Hepatocyte (in vitro differentiated cells): ENCODE measurements around the gene GATA5. TPM values are rescaled to one million over a fixed set of nuclear protein-coding genes. Genes with fewer than 3 reads are reported as not detected.

Experiments used
- DNase-seq: peaks from one replicate; pipeline ENCODE4 v3.0.0-alpha.2; 2016; ENCODE audit warnings: low spot score
- H2AFZ ChIP-seq: fragments of 200-600 bp; sonication (generic); 2 replicates; pipeline ENCODE4 v1.6.0; 2016; ENCODE audit warnings: antibody characterized with exemption, mild to moderate bottlenecking
- H3K27ac ChIP-seq: fragments of 200-600 bp; sonication (generic); 2 replicates; pipeline ENCODE4 v1.5.1; 2016; ENCODE audit warnings: mild to moderate bottlenecking
- H3K27me3 ChIP-seq: fragments of 200-600 bp; sonication (generic); 2 replicates; pipeline ENCODE4 v1.6.1; 2016
- H3K36me3 ChIP-seq: fragments of 200-600 bp; sonication (generic); replicated peaks from 2 replicates; pipeline ENCODE4 v1.5.1; 2016; ENCODE audit warnings: low read depth; ENCODE audit not compliant: insufficient read depth
- H3K4me1 ChIP-seq: fragments of 200-600 bp; sonication (generic); 2 replicates; pipeline ENCODE4 v1.5.1; 2016; ENCODE audit warnings: mild to moderate bottlenecking, moderate library complexity; ENCODE audit not compliant: insufficient read depth
- H3K4me2 ChIP-seq: fragments of 200-600 bp; sonication (generic); 2 replicates; pipeline ENCODE4 v1.6.0; 2016
- H3K4me3 ChIP-seq: fragments of 200-600 bp; sonication (generic); 2 replicates; pipeline ENCODE4 v1.5.1; 2016; ENCODE audit warnings: mild to moderate bottlenecking
- H3K79me2 ChIP-seq: fragments of 200-600 bp; sonication (generic); 2 replicates; pipeline ENCODE4 v1.6.0; 2017; ENCODE audit warnings: mild to moderate bottlenecking
- H3K9me2 ChIP-seq: fragments of 200-600 bp; sonication (generic); replicated peaks from 2 replicates; pipeline ENCODE4 v1.6.0; 2017; ENCODE audit warnings: mild to moderate bottlenecking; ENCODE audit not compliant: insufficient read depth
- H3K9me3 ChIP-seq: fragments of 200-600 bp; sonication (generic); 2 replicates; pipeline ENCODE4 v1.5.1; 2016; ENCODE audit warnings: low read depth, mild to moderate bottlenecking
- H4K20me1 ChIP-seq: fragments of 200-600 bp; sonication (generic); 2 replicates; pipeline ENCODE4 v1.6.0; 2016; ENCODE audit warnings: mild to moderate bottlenecking; ENCODE audit not compliant: insufficient read depth, poor library complexity, severe bottlenecking
- EZH2 ChIP-seq: fragments of 200-600 bp; sonication (generic); IDR thresholded peaks from 2 replicates; pipeline ENCODE4 v1.6.1; 2016; ENCODE audit warnings: antibody characterized with exemption, mild to moderate bottlenecking, borderline replicate concordance
- EZH2phosphoT487 ChIP-seq: fragments of 200-600 bp; sonication (generic); IDR thresholded peaks from one replicate; pipeline ENCODE4 v1.6.1; 2018; ENCODE audit warnings: antibody characterized with exemption, mild to moderate bottlenecking, low read depth, moderate library complexity; ENCODE audit not compliant: unreplicated experiment, severe bottlenecking
- WGBS: methylation state at CpG from one replicate; pipeline ENCODE4 v1.1.6; 2016; ENCODE audit warnings: low lambda C conversion rate; ENCODE audit errors: missing lambda C conversion rate; 5-methylcytosine and 5-hydroxymethylcytosine counted together
- polyA plus RNA-seq: library from polyadenylated mRNA; unstranded; fragments of >200 nt; fragmentation: Nextera tagmentation; extraction: Ambion mirVana; gene quantifications from 2 replicates; pipeline ENCODE4 v1.2.1, GENCODE V29; 2016
- total RNA-seq: library from RNA; depleted of rRNA; stranded (reverse); fragments of >200 nt; gene quantifications from 2 replicates; pipeline ENCODE4 v1.2.3, GENCODE V29; 2014
- TF ChIP-seq, protein P1 (sequence below): fragments of 200-600 bp; sonication (generic); IDR thresholded peaks from 2 replicates; pipeline ENCODE4 v1.5.1; 2016; ENCODE audit warnings: antibody characterized with exemption, mild to moderate bottlenecking; ENCODE audit not compliant: poor library complexity

GATA5 gene
- total and polyA plus RNA-seq, 2 experiments from 2014 or later = 28.7 to 53.6 TPM

DNA sequence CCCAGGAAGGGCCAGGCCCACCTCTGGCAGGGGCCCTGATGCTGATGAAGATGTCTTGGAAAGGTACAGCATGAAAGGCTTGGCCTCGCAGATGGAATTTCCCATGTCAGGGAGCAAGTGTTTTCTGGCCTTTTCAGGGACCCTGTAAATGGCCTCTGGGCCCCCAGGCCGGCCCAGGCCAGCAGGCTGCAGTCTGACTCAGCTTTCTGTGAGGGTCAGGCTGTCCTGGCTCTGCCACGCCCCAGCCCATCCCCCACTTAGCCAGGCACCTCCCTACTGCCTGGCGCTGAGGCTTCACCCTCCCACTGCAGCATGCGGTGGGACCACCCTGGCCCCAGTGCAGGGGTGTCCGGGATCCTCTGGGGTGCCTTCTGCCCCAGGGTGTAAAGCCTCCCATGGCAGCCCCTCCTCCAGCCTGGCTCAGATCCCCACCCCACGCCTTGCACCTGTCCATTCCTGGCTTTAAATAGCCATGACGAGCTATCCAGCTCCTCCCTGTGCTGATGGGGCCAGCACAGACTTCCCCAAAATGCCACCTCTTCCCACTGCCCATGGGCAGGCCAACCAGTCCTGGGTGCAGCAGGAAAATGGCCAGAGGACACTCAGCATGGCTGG lies 35.6 kb upstream of the GATA5 start:
- WGBS = 70% methylated on average over 8 of the region's 8 CpGs
- Histone ChIP-seq H3K27me3 (no peaks in the 10 kb centered on the region), H3K9me2 (no peaks in the 10 kb centered on the region), H3K9me3 (no peaks in the 10 kb centered on the region), H3K4me1 (no peaks in the 10 kb centered on the region), H3K4me2 (no peak overlapping the region), H3K27ac (no peak overlapping the region), H2AFZ (no peak overlapping the region), H4K20me1 (no peaks in the 10 kb centered on the region), H3K79me2 (no peaks in the 10 kb centered on the region), H3K4me3 (no peak overlapping the region), H3K36me3 (no peaks in the 10 kb centered on the region)
- TF ChIP-seq, protein P1, sequence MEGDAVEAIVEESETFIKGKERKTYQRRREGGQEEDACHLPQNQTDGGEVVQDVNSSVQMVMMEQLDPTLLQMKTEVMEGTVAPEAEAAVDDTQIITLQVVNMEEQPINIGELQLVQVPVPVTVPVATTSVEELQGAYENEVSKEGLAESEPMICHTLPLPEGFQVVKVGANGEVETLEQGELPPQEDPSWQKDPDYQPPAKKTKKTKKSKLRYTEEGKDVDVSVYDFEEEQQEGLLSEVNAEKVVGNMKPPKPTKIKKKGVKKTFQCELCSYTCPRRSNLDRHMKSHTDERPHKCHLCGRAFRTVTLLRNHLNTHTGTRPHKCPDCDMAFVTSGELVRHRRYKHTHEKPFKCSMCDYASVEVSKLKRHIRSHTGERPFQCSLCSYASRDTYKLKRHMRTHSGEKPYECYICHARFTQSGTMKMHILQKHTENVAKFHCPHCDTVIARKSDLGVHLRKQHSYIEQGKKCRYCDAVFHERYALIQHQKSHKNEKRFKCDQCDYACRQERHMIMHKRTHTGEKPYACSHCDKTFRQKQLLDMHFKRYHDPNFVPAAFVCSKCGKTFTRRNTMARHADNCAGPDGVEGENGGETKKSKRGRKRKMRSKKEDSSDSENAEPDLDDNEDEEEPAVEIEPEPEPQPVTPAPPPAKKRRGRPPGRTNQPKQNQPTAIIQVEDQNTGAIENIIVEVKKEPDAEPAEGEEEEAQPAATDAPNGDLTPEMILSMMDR = no peak
- no peak for TF ChIP-seq EZH2phosphoT487
- TF ChIP-seq EZH2 = no peak
- no peak for DNase-seq

DNA sequence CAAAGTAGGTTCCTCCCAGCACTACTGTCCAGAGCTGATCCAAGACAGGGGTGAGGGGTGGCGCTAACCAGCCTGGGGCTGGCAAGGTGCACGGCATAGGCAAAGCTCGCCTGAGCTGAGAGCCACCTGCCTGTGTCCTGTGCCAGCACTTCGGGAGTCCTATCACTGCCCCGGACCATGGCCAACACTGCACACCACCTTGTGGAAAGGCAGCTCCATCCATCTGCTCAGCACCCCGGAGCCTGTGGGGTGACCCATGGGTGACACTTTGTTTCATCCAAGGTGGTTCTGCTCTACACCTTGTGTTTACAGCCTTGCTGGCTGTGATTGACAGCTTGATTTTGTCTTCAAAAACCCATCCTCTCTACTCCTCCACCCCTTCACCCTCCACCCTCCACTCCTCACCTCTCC lies 32.9 kb upstream of the GATA5 start:
- Histone ChIP-seq H3K4me3 (no peak overlapping the region), H2AFZ (no peak overlapping the region), H3K27ac (no peak overlapping the region), H3K36me3 (no peaks in the 10 kb centered on the region), H3K79me2 (no peaks in the 10 kb centered on the region), H3K4me2 (no peak overlapping the region), H4K20me1 (no peaks in the 10 kb centered on the region), H3K27me3 (no peaks in the 10 kb centered on the region), H3K9me3 (no peaks in the 10 kb centered on the region), H3K4me1 (no peaks in the 10 kb centered on the region), H3K9me2 (no peaks in the 10 kb centered on the region)
- 82% methylated on average over 6 of the region's 6 CpGs for WGBS
- DNase-seq = no peak
- TF ChIP-seq EZH2 (no peak), EZH2phosphoT487 (no peak)
- TF ChIP-seq, protein P1 = no peak

DNA sequence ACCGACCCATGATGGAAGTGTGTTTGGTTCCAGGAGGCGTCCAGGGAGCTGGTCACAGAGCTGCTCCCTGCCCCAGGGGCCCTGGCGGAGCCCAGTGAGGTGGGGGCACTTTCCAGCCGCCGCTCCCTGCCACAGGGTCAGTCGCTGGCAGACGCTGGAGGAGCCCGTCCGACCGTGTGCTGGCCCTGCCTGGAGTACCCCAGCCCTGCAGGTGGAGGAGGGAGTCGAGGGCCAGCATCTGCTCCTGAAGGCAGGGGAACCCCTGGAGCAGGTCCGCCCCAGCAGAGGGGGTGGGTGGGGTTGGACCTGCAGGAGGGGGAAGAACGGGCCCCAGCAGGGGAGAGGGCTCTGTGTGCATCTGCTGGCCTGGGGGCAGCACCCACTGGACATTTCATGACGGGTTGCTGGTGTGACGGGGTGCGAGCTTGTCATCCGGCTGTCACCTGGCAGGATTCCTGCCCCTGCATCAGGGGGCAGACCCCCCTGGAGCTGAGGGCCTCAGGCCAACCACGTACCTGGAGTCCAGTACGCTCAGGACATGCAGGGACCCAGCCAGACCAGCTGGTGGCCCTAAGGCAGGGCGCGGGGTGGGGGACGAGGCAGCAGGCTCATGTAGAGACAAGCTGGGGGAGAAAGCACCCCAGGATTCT lies 32.3 kb upstream of the GATA5 start:
- H3K27me3 ChIP-seq = no peaks in the 10 kb centered on the region
- H3K79me2 ChIP-seq = no peaks in the 10 kb centered on the region
- TF ChIP-seq, protein P1 = no peak
- no peak overlapping the region for H3K27ac ChIP-seq
- H3K4me2 ChIP-seq = no peak overlapping the region
- no peak overlapping the region for H2AFZ ChIP-seq
- 84% methylated on average over 18 of the region's 22 CpGs for WGBS
- no peaks in the 10 kb centered on the region for H3K9me3 ChIP-seq
- no peak overlapping the region for H3K4me3 ChIP-seq
- DNase-seq = no peak
- H3K9me2 ChIP-seq = no peaks in the 10 kb centered on the region
- no peaks in the 10 kb centered on the region for H4K20me1 ChIP-seq
- no peaks in the 10 kb centered on the region for H3K4me1 ChIP-seq
- H3K36me3 ChIP-seq = no peaks in the 10 kb centered on the region
